GM18520 (cell line): ENCODE measurements around the gene USP21.

Source experiments
- ATAC-seq: cut with Tn5 transposase; IDR thresholded peaks from one replicate; pipeline ENCODE4 v1.9.1; 2021; ENCODE audit not compliant: unreplicated experiment

Gene USP21

GRCh38 chr1:161168906-161169305, 9.6 kb downstream of the USP21 start:
- ATAC-seq: no peak

GRCh38 chr1:161171191-161171590, 11.9 kb downstream of the USP21 start:
- ATAC-seq: no peak

GRCh38 chr1:161171696-161172095, 12.4 kb downstream of the USP21 start:
- ATAC-seq: no peak

GRCh38 chr1:161172349-161172748, 13.0 kb downstream of the USP21 start:
- no peak for ATAC-seq

GRCh38 chr1:161172776-161173376, 13.6 kb downstream of the USP21 start:
- ATAC-seq: no peak

- ATAC-seq: no peak
These were observed 14.4 kb downstream of the USP21 start for GRCh38 chr1:161173711-161174110.

- ATAC-seq: no peak
These were observed 15.6 kb downstream of the USP21 start for GRCh38 chr1:161174911-161175310.

GRCh38 chr1:161175771-161176453, 16.6 kb downstream of the USP21 start:
- ATAC-seq: no peak

DNA sequence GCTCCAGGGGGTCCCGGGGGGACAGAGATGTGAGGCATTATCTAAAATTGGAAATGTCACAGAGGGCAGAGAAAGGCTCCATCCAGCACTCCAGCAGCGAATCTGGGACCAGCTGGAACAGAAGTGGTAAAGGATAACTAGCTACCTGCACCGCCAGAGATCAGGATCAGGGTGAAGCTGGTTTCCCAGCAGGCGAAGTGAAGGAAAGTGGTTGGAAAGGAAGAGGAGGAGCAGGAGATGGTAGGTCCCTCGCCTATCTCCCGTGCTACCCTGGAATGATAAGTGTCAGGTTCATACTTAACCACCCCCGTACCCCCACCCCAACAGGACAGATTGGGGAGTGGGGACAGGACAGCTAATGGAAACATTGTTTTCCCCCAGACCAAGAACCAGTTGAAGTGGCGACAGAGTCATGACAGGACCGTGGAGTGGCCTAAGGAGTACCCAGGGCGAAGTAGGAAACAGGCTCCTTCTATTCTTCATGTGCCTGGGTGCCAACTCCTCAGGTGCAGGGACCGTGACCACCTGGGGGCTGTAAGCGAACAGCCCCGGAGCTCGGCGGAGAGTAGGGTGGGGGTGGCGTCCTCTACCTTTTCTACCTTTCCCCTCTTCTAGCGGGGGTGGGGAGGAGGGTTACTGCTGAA, 17.3 kb downstream of the USP21 start:
- ATAC-seq: no peak

GRCh38 chr1:161177112-161177935, 18.0 kb downstream of the USP21 start, which contains the start of gene B4GALT3:
TSS of gene B4GALT3 (minus strand) at chr1:161177507. CDS start at chr1:161176060, 1,447 bp downstream.
- peak; percentile 52 for ATAC-seq

DNA sequence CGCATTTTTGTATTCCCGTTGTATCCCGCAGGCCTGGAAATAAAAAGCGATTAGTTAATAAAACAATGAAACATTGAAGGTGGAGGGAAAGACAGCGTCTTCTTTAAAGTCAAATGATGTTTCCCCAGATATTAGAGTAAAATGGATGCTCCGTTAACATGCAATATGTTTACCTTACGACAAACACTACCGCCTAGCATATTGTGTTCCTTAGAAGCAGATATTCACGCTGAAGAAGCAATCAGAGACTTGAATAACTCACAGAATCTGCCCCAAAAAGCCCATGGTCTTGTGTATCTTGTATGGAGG, 18.6 kb downstream of the USP21 start:
- ATAC-seq: no peak

DNA sequence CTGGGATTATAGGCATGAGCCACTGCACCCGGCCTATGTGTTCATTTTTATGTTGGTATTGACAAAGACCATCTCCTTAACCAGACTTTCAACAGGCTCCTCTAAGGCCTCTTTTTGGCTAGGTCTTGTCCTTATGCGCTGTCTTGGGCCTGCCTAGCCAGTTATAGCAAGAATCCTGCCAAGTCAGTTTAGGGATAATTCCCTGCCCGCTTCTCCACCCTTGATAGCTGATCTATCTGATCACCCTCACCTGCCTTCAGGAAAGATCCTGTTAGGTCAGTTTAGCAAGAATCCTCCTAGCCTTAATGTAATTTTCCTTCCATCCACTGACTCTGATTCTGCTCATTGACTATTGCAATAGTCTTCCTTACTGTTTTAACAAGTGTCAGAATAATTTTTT, 20.4 kb downstream of the USP21 start:
- ATAC-seq: no peak

DNA sequence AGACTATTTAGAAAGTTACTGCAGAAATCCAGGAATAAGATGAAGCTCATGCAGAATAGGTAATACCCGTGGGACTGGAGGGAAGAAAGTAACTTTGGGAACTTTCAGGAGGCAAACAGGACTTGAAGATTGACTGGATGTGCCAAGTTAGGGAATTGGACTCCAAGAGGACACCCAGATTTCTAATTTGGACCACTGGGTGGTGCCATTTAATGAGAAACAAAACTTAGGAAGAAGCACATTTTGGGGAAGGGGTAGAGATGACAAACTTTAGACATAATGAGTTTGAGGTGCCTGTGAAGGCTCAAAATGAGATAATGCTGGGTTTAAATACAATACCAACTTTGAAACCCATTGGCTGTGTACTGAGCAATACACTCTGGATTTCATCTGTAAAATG, 21.3 kb downstream of the USP21 start:
- no peak for ATAC-seq

DNA sequence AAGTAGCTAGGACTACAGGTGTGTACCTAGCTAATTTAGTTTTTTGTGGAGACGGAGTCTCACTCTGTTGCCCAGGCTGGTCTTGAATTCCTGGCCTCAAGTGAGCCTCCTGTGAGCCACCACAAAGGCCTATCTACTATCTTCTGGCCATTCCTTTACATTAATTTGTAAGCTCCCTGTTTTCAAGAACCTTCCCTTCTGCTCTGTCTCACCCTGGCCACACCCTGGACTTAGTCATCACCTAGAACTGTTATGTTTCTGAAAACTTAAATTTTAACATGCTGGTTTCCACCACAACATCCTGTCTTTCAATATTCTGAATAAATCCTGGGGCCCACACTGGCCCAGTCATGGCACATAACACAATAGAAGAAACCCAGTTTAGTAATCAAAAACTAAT, 22.9 kb downstream of the USP21 start:
- peak; percentile 36 for ATAC-seq

GRCh38 chr1:161185282-161185682, 26.0 kb downstream of the USP21 start:
- ATAC-seq: peak; percentile 67

GRCh38 chr1:161185732-161186311, 26.5 kb downstream of the USP21 start:
- no peak for ATAC-seq

DNA sequence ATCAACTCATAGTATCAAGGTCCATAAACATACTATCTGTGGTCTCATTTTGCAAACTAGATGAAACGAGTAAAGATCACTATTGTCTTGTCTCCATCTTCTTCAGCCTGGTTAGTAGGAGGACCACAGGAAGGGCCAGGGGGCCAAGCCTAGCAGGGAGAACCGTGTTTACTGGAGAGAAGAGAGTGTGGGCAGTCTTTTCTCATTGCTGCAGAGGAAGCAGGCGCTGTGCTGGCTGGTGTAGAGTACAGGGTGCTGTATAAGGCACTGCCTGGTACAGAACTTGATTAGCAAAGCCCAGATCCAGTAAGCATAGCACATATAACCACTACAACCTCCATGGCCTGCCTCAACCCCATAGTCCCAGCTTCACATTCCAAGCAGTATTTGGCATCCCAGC, 28.0 kb downstream of the USP21 start:
- ATAC-seq: no peak

DNA sequence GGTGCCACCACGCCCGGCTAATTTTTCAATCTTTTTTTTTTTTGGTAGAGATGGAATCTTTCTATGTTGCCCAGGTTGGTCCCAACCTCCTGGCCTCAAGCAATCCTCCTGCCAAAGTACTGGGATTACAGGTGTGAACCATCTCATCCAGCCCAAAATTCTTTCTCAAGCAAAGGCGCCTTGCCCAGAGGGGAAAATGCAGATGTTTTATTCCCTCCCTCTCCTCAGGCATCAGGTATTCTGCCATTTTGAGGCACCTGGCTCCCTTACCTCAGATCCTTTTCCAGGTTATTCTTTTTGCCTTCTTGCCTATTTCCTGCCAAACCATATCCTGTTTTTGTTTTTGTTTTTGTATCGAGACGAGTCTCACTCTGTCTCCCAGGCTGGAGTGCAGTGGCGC, 29.1 kb downstream of the USP21 start:
- no peak for ATAC-seq

- no peak for ATAC-seq
These were observed 29.7 kb downstream of the USP21 start for GRCh38 chr1:161189036-161189435.

DNA sequence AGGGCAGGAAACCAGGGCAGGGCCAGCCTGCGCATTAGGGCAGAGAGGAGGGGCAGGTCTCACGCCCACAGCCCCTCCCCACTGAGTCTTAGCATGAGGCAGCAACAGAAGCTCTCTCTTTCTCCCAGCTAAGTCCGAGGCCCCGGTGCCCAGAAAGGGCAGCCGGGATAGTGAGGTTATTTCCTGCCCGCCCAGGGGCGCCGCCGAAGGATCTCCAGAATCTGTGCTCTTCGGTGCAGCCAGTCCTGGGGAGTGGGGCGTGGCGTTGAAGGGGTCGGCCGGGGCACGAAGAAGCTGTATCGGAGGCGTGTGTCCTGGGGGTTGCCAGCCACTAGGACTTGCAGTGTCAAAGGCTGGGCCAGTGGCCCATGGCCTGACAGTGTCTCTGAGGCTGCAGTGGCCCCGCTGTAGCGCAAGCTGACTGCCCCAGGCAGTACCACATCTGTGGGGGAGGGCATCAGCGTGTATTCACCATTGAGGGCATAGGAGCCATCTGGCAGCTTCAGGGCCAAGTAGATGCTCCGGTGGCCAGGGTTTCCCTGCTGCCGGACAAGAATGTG, 31.7 kb downstream of the USP21 start:
- no peak for ATAC-seq

GRCh38 chr1:161191971-161192370, 32.7 kb downstream of the USP21 start:
- ATAC-seq: no peak
